NCI-H187 treated with DMSO at 0.1 percent for 48 hours (cell line): Measurements from ENCODE around the gene DENND10.
"Not testable (repeated sequence)": the region's sequence is repeated elsewhere in the genome, so short reads cannot be mapped to it uniquely, and the experiment has no call there.

Experiments used
- DNase-seq: peaks from one replicate; lab custom pipeline; 2025; lab: John Stamatoyannopoulos, UW

Gene DENND10

GRCh38 chr10:119100434-119101238 lies 3.3 kb upstream of the DENND10 start:
- no peak for DNase-seq

- DNase-seq: no peak
These were observed 2.4 kb upstream of the DENND10 start for GRCh38 chr10:119101366-119102098.

- no peak for DNase-seq
These were observed 541 bp upstream of the DENND10 start for GRCh38 chr10:119103241-119103902.

GRCh38 chr10:119104654-119105015 lies 722 bp downstream of the DENND10 start:
- no peak for DNase-seq

GRCh38 chr10:119105155-119105554 lies 1.2 kb downstream of the DENND10 start:
- DNase-seq: no peak

- DNase-seq: not testable (repeated sequence)
These were observed 2.0 kb downstream of the DENND10 start for GRCh38 chr10:119105899-119106298.

- not testable (repeated sequence) for DNase-seq
These were observed 3.2 kb downstream of the DENND10 start for GRCh38 chr10:119107106-119107505.

- not testable (repeated sequence) for DNase-seq
These were observed 3.9 kb downstream of the DENND10 start for GRCh38 chr10:119107771-119108170.

GRCh38 chr10:119112056-119112455 lies 8.1 kb downstream of the DENND10 start:
- no peak for DNase-seq

- no peak for DNase-seq
These were observed 10.1 kb downstream of the DENND10 start for GRCh38 chr10:119113751-119114732.

- DNase-seq: no peak
These were observed 12.0 kb downstream of the DENND10 start for GRCh38 chr10:119115926-119116325.

- no peak for DNase-seq
These were observed 12.5 kb downstream of the DENND10 start for GRCh38 chr10:119116326-119116951.

- DNase-seq: no peak
These were observed 14.3 kb downstream of the DENND10 start for GRCh38 chr10:119118231-119118630.

- DNase-seq: no peak
These were observed 15.5 kb downstream of the DENND10 start for GRCh38 chr10:119119400-119119799.

- no peak for DNase-seq
These were observed 16.5 kb downstream of the DENND10 start for GRCh38 chr10:119120413-119120867.

GRCh38 chr10:119120875-119121274 lies 17.0 kb downstream of the DENND10 start:
- no peak for DNase-seq

GRCh38 chr10:119125942-119126341 lies 22.0 kb downstream of the DENND10 start:
- no peak for DNase-seq

GRCh38 chr10:119129721-119130120 lies 25.8 kb downstream of the DENND10 start:
- no peak for DNase-seq

GRCh38 chr10:119131512-119132240 lies 27.8 kb downstream of the DENND10 start:
- no peak for DNase-seq
